Measurements from ENCODE around the gene RAE1.
A peak's percentile ranks its signal among the peaks of the same experiment; 100 is the strongest.

The RAE1 gene

GRCh38 chr20:57388953-57389694, 38.1 kb downstream of the RAE1 start:
- peak; percentile 53 for DNase-seq (ENCODE audit: low read depth)

- DNase-seq (ENCODE audit: low read depth) = peak; percentile 64
Measured at GRCh38 chr20:57389695-57390603, 38.9 kb downstream of the RAE1 start.

GRCh38 chr20:57390604-57391438, 39.8 kb downstream of the RAE1 start, which contains the start of gene RBM38:
Gene RBM38, plus strand, starts transcription at chr20:57391396. Its CDS starts 186 bp downstream, at chr20:57391582.
- peak; percentile 76 for DNase-seq (ENCODE audit: low read depth)

GRCh38 chr20:57391439-57392301, 40.6 kb downstream of the RAE1 start:
- no peak for DNase-seq (ENCODE audit: low read depth)

GRCh38 chr20:57392512-57393271, 41.6 kb downstream of the RAE1 start:
- DNase-seq (ENCODE audit: low read depth) = peak; percentile 44

- no peak for DNase-seq (ENCODE audit: low read depth)
Measured at GRCh38 chr20:57393321-57394120, 42.5 kb downstream of the RAE1 start.

- DNase-seq (ENCODE audit: low read depth) = no peak
Measured at GRCh38 chr20:57394121-57395082, 43.3 kb downstream of the RAE1 start.

GRCh38 chr20:57395111-57395966, 44.3 kb downstream of the RAE1 start:
- no peak for DNase-seq (ENCODE audit: low read depth)

- no peak for DNase-seq (ENCODE audit: low read depth)
Measured at GRCh38 chr20:57396212-57396983, 45.3 kb downstream of the RAE1 start.

- no peak for DNase-seq (ENCODE audit: low read depth)
Measured at GRCh38 chr20:57396984-57397692, 46.1 kb downstream of the RAE1 start.

GRCh38 chr20:57397693-57398108, 46.6 kb downstream of the RAE1 start:
- peak; percentile 49 for DNase-seq (ENCODE audit: low read depth)

- peak; percentile 81 for DNase-seq (ENCODE audit: low read depth)
Measured at GRCh38 chr20:57398231-57398821, 47.3 kb downstream of the RAE1 start.

- DNase-seq (ENCODE audit: low read depth) = no peak
Measured at GRCh38 chr20:57398901-57399535, 48.0 kb downstream of the RAE1 start.

- no peak for DNase-seq (ENCODE audit: low read depth)
Measured at GRCh38 chr20:57399587-57400155, 48.6 kb downstream of the RAE1 start.
